HG03159 (cell line): ENCODE data around the gene SF3A2.

Source experiments
- ATAC-seq: cut with Tn5 transposase; IDR thresholded peaks from one replicate; pipeline ENCODE4 v1.9.1; 2021; ENCODE audit warnings: mild to moderate bottlenecking, moderate library complexity; ENCODE audit not compliant: unreplicated experiment

Gene SF3A2

DNA sequence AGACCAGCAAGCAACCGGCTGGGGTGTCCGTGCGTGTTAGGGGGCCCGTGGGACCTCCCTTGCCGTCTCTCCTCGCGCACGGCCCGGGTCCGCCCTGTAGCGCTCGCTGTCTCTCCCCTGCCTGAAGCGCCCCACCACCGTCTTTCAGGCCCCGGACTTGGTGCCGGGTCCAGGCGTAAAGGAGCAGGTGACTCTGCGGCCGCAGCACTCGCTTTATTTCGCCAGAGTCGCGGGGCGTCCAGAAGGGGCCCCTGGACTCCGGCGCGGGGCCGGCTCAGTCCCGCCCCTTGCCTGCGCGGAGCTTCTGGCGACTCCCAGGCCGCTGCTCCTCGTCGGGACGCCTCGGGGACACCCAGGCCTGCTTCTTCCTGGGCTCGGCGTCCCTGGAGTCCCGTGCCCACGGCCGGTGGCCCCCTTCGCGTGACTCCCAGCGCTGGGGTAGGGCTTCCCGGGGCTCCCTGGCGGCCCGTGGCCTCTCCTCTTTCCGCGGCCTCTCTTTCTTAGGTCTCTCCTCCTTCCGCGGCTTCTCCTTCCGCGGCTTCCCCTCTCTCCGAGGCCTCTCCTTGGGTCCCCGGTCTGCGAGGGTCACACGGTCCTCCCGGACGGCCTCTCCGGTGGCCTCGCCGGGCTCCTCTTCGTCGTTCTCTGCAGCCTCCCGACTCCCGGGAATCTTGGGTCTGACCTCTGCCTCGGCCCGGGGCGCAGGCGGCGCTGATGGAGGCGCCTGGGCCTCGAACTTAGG is 15.6 kb downstream of the SF3A2 start:
- no peak for ATAC-seq

DNA sequence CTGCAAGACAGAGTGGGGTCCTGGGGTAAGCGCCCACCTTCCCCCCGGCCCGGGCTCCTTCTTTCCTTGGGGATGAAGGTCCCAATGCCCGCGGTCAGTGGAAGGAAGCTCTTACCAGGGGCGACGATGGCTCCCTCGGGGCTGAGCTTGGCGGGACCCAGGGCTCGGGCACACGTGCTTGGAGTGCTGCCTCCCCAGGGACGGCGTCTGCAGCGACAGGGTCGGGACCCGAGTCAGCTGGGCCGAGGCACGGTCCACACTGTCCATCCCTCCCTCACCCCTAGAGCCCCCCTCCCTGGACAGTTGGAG is 16.1 kb downstream of the SF3A2 start:
- no peak for ATAC-seq

DNA sequence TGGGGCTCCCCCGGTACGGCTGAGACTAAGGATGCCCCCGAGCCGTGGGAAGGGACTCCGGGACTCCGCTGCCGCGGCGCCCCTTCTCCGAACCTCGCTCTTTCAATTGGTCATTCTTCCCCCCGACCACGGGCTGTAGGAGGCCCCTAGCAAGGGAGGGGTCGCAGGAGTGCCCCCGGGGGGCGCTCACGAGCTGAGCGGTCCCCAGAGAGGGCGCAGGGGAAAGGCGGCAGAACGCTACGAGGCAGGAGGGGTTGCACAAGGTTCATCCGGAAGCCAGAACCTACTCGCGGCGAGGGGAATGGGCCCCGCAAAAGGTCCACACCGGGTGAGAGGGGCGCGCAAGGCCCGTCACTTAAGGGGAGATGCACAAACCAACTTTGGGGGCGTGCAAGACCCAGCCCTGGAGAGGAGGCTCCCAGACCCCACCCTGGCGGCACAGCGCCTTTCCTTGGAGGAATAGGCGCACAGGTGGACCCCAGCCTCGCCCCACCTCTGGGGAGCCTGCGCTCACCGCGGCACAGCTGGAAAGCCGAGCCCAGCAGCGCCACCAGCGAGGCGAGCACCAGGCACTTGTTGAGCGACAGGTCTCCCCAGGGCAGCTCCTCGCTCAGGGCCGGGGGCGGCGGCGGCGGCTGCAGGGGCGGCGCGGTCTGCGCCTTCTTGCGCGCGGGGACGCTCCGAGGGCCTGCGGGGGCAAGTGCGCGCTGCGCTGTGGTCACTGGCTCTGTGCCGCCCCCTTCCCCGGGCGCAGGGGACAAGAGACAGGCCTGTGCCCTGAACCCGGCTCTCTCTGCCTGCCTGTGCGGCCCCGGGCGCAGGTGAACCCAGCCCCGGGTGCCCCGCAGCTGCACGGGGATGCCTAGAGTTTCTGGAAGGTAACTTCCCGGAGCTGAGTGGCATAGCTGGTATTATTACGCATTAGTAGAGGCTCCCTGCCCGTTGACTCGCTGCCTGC is 16.8 kb downstream of the SF3A2 start:
- no peak for ATAC-seq

DNA sequence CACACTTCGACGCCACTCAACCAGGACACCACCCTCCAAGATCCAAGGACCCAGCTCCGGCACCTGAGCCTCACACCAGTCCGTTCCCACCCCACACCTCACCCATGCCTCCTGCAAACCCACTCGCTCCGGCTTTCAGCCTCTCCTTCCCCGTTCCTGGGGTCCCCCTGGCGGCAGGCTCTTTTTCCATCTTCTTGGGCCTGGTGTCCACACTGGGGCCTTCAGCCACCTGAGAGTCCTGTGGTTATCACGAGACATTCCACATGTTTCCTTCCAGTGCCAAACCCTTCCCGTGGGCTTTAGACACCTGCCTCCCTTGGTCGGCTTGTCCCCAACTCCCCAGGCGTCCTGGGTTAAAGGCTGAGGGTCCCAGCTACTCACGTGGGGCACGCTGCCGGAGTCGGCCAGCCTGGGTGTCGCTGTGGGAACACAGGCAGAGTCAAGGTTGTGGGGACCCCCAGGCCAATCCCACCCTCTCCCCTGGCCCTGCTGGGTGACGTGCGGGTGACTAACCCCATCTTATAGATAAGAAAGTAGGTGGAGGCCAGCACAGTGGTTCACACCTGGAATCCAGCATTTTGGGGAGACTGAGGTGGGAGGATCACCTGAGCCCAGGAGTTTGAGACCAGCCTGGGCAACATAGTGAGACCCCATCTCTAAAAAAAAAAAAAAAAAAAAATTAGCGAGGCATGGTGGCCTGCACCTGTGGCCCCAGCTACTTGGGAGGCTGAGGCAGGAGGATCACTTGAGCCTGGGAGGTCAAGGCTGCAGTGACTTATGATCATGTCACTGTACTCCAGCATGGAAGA is 17.6 kb downstream of the SF3A2 start:
- ATAC-seq = no peak

DNA sequence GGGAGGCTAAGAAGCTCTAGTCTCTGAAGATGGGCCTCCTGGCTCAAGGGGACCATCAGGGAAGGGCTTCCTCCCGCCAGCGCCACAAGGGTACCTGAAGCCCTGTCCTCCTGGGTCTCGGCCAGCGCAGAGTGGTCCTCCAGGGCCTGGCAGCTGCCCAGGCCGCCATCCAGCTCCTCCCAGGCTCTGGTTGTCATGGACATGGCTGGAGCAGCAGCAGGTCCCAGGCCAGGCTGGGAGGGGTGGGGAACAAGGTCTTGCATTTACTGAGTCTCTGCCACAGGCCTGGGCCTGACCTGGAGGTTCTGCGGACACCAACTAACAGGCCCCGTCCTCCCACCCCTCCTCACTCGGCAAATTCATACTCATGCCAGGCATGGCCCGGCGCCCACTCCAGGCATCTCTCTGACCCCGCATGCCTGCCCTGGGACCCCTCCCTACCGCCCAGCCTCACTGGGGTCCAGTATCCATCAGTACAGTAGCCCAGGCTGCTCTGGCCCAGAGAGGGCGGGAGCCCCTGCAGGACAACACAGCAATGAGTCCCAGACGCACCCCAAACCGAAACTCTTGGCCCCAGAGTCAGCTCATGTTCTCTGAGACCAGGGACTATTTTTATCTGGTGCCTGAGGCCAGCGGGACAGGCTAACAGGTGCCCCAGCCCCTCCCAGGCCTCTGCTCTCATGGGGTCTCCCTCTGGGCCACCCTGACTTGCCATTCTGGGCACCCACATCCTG is 18.7 kb downstream of the SF3A2 start:
- no peak for ATAC-seq

DNA sequence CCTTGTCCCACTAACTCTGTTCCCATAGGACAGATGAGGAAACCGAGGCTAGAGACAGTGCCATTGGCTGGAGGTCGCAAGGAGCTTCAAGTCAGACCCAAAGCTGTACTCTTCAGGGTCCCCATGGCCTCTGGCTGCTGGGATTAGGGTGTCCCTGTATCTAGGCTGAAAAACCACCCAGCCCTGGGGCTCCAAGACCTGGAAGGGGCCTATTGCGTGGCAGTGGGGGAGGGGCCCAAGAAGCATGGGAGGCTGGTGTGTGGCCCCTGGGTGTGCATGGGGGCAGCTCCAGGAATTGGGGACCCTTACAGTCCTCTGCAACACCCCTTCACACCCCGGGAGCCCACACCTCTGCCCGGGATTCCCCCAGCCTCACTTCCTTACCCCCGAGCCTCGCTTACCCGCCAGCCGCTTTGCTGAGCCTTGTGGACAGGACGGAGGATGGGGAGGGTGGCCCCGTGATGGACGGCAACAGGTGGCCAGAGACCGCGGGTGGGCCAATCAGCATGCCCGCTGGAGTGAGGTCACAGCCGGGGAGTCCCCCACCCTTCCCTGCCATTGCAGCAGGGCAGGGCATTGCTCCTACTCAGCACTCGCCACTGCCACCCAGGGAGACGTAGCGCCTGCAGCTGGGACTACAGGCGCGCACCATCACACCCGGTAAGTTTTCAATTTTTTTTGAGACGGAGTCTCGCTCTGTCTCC is 19.5 kb downstream of the SF3A2 start, which contains the start of gene JSRP1:
JSRP1 (minus strand) TSS at position 436 of the 704 bp plus-strand sequence. CDS start 1,103 bp downstream, outside the sequence.
- no peak for ATAC-seq

DNA sequence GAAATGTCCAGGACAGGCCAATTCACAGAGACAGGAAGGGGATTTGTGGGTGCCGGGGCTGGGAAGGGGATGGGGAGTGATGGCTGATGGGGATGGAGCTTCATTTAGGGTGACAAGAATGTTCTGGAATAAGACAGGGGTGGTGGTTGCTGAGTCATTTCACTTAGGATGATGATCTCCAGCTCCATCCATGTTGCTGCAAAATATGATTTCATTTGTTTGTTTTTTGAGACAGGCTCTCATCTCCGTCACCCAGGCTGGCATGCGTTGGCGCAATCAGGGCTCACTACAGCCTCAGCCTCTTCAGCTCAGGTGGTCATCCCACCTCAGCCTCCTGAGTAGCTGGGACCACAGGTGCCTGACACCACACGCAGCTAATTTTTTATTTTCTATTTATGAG is 22.7 kb downstream of the SF3A2 start:
- no peak for ATAC-seq

DNA sequence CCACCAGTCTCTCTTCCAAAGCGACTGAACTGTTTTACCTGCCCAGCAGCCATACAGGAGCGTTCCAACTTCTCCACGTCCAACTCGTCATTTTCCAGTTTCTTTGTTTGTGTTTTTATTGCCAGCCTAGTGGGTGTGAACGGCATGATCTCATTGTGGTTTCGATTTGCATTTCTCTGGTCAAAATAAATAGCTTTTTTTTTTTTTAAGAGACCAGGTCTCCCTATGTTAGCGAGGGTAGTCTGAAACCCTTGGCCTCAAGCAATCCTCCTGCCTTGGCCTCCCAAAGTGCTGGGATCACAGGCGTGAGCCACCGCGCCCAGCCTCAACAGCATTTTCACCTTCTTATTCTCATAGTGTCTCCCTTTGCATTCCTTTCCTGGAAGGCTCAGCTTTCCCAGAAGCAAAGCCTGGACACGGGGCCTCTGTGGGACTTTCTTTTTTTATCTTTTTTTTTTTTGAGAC is 23.7 kb downstream of the SF3A2 start:
- ATAC-seq = no peak

DNA sequence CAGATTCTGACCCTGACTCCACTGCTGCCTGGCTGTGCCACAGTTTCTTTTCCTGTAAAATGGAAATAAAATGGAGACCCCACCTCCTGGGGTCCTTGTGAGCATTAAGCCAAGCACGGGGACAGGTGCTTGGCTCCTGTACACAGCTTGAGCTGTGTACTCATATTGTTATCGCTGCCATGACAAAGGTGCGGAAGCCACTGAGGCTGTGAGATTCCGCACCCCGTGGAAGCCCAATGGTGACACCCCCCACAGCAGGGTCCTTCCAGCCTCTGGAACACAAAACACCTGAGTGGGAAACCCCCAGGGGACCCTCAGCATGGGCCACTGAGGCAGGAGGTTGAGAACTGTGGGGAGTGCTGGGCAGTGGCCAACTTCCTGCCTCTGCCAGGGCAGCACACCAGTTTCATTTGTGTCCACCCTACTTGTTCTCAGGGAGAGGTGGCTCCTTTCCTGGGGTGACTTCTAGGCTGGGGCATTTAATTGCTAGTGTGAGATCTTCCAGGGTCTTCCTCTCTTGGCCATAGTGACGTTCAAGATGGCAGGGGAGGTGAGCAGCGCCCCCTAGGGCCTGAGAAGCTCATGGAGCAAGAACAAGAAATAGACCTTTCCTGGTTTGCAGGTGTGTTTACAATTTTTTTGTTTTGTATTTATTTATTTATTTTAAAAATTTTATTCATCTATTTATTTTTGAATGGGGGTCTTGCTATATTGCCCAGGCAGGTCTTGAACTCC is 25.0 kb downstream of the SF3A2 start:
- ATAC-seq = no peak

DNA sequence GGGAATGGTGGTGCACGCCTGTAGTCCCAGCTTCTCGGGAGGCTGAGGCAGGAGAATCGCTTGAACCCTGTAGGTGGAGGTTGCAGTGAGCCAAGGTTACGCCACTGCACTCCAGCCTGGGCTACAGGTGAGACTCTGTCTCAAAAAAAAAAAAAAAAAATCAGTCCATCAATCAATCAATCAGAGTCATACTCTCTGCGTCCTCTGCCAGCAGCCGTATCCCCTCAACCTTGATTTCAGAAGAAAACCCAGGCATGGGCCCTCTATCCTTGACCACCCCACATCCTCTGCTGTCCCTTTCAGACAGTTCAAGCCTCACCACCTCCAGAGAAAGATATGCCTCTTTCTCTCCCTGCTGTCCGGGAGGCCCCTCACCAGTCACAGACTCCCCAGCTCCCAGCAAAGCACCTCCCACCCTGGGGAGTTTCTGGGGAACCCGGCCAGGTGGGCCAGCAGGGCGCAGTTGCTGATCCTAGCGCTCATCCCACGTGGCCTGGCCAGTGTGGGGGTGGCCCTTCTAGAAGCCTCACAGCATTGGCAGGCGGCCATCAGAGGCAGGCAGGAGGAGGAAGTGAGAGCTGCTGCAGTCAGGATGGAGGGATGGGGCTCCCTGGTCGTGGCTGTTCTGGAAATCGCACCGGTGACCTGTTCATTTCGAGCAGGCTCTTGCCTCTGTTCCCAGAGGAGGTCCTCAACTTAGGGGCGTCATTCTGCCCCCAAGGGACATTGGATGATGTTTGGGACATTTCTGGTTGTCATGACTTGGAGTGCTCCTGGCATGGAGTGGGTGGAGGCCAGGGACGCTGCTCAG is 29.8 kb downstream of the SF3A2 start:
- no peak for ATAC-seq

DNA sequence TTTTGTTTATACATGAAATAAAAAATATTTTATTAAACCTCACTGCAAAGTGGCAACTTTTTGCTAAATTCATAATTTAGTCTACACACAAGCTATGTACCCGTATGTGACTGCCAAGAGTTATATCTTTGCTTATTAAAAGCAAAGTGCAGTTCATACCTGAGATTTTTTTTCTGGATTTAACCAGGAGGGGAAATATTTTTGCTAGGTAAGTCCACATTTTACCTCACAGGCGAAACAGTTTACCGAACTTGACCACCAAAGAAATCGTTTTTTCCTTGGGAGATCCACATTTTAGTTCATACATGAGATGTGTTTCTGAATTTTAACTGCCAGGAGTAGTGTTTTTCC is 31.8 kb downstream of the SF3A2 start:
- ATAC-seq = no peak

DNA sequence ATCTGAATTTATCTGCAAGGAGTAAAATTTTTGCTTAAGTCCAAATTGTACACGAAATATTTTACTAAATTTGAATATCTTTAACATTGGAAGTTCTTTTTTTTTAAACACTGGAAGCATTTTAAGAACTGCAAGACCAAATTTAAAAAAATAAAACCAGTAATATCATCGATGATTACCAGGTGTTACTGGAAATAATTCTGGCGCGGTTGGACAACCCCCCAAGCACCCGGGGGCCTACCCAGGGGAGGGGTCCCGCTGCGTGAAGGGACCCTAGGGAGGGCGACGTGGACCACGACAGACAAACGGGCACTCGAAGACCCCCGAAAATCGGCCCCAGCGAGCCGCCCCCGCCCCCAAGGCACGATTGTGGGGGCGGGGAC is 32.2 kb downstream of the SF3A2 start:
- no peak for ATAC-seq

DNA sequence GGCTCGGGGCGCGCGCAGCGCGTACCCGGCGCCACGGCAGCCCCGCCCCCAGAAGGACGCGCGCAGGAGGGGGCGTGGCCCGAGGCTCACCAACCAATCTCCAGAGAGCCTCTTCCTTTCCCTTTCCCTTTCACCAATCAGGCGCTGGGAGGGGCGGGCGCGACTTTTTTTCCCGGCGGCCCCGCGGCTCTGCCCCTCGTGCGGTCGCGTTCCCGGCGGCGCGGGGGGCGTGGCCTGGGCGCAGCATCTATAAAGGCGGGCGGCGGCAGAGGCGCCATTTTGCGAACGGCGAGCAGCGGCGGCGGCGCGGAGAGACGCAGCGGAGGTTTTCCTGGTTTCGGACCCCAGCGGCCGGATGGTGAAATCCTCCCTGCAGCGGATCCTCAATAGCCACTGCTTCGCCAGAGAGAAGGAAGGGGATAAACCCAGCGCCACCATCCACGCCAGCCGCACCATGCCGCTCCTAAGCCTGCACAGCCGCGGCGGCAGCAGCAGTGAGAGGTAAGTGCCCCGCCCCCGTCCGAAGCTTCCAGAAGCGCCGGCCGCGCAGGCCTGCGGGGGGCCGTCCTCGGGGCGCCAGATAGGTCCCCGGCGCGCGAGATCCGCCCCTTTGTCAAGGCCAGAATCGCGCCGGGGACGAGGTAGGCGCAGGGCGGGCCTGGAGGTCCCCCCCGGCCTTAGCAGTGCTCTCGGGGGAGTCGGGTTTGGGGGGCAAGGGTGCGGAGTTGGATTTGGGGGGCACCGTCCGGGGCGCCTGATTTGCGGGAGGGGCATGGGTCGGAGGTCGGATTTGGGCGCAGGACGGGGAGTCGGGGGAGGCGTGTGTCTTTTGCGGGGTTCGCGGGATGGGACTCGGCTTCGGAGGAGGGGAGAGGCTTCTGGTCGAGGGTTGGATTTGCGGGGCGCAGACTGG is 32.9 kb downstream of the SF3A2 start:
- peak; percentile 56 for ATAC-seq

DNA sequence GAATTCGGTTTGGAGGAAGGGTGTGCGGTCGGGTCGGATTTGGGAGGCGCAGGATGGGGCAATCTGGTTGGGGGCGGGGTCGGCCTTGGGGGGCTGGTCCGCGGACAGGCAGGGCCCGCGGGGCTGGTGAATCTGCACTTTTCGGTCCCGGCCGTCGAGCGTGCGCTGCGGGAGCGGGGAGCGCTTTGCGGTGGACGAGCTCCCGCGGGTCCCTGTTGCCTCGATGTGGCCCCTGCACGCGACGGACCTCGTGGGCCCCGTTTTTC is 33.5 kb downstream of the SF3A2 start:
- ATAC-seq = no peak

DNA sequence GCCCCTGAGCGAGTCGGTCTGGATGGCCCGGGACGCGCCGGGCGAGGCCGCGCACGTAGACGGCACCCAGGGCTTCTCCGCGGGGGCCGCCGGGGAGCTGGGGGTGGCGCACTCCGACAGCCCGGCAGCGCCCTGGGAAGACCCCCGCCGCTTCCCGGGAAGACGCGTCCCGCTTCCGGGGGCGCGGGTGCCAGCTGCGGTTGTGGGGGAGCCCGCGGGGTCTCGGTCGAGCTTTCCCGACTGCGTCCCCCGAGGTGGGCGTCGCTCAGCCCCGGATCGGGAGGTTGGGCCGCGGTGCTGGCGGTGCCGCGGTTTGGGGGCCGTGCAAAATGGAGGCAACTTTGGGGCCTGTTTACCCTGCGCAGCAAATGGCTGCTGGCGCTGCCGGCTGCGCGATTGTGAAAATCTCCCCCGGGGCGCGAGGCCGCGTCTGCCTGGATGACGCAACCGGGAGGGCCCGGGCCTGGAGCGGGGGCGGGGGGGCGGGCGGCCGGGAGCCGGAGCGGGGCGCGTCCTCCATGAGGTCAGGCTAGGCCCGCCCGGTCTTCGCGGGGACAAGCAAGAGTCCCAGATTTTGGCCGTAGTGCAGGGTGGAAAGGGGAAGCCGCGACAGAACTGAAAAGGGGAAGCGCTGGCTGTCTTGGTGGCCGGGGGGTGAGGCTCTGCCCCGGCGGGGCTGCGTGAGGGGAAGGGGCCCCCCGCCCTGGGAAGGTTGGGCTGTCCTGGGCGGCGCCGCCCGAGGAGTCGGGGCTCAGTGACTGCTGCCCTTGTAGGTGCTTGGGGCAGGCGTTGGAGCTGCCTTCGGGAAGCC is 34.0 kb downstream of the SF3A2 start:
- ATAC-seq = no peak

DNA sequence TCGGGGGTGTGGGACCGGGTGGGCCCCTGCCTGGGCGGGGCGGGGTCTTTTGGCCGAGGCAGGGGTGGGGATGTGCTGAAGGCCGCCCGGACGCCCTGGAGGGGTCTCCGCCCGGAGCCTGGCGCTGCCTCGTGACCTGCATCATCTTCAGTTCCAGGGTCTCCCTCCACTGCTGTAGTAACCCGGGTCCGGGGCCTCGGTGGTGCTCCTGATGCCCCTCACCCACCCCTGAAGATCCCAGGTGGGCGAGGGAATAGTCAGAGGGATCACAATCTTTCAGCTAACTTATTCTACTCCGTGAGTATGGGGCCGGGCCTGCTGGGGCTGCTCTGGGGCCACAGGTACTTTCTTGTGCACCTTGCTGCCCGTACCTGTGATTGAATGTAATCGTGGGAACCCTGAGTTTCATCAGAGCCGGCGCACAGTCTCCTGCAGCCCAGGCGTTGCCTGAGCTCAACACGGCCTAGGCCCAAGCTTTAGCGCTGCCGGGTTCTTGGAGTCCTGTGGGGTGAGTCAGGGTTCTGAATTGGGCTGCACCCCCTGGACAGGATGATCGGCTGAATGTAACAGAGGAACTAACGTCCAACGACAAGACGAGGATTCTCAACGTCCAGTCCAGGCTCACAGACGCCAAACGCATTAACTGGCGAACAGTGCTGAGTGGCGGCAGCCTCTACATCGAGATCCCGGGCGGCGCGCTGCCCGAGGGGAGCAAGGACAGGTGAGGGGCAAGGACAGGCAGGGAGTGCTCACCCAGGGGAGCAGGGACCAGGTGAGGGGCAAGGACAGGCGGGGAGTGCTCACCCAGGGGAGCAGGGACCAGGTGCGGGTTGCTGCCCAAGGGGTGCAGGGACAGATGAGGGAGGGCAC is 34.8 kb downstream of the SF3A2 start:
- ATAC-seq = no peak
